Keratinocyte (primary cell): ENCODE measurements around the gene KCNMA1. TPM values are rescaled to one million over a fixed set of nuclear protein-coding genes. Genes with fewer than 3 reads are reported as not detected.

ENCODE experiments used
- DNase-seq: peaks from one replicate; pipeline ENCODE4 v3.0.0-alpha.2; 2011; ENCODE audit warnings: low read depth, missing footprints, low spot score
- FAIRE-seq: peaks from 2 replicates; lab custom pipeline; 2011; peaks lifted over from hg19 to GRCh38; lab: Jason Lieb, UNC
- H2AFZ ChIP-seq: 2 replicates; pipeline ENCODE4 v1.6.0; 2012; ENCODE audit warnings: low read length, control low read depth, inconsistent platforms; ENCODE audit not compliant: control insufficient read depth
- H3K27ac ChIP-seq: 2 replicates; pipeline ENCODE4 v1.5.1; 2011; ENCODE audit warnings: low read length; ENCODE audit not compliant: control insufficient read depth, insufficient read depth
- H3K27me3 ChIP-seq: 3 replicates; pipeline ENCODE4 v1.6.0; 2011; ENCODE audit warnings: low read length; ENCODE audit not compliant: control insufficient read depth, insufficient read depth; ENCODE audit errors: extremely low read depth
- H3K36me3 ChIP-seq, 2 experiments: 2 replicates in 1 of 2; 3 replicates in 1 of 2; pipeline ENCODE4 v1.5.1; 2011; ENCODE audit warnings: low read length in 2 of 2, mild to moderate bottlenecking in 1 of 2; ENCODE audit not compliant: control insufficient read depth in 2 of 2, insufficient read depth in 2 of 2; ENCODE audit errors: extremely low read depth in 1 of 2
- H3K4me1 ChIP-seq: 3 replicates; pipeline ENCODE4 v1.5.1; 2011; ENCODE audit warnings: low read length; ENCODE audit not compliant: control insufficient read depth, insufficient read depth; ENCODE audit errors: extremely low read depth
- H3K4me2 ChIP-seq: 3 replicates; pipeline ENCODE4 v1.6.0; 2011; ENCODE audit warnings: low read depth, low read length; ENCODE audit not compliant: control insufficient read depth, insufficient read depth; ENCODE audit errors: extremely low read depth
- H3K4me3 ChIP-seq, 3 experiments: fragments of 200-600 bp in 1 of 3; sonication (generic) in 1 of 3; 2 replicates in 2 of 3; 3 replicates in 1 of 3; pipeline ENCODE4 v1.5.1; 2011 to 2016; ENCODE audit warnings: low read length in 3 of 3, mild to moderate bottlenecking in 3 of 3, control low read depth in 2 of 3, inconsistent platforms in 1 of 3, low read depth in 1 of 3, mixed read lengths in 1 of 3, mixed run types in 1 of 3, moderate library complexity in 1 of 3; ENCODE audit not compliant: control insufficient read depth in 2 of 3, insufficient read depth in 2 of 3; ENCODE audit errors: extremely low read depth in 1 of 3
- H3K79me2 ChIP-seq: 2 replicates; pipeline ENCODE4 v1.6.0; 2012; ENCODE audit warnings: low read length; ENCODE audit not compliant: control insufficient read depth, insufficient read depth
- H3K9ac ChIP-seq: 3 replicates; pipeline ENCODE4 v1.6.0; 2011; ENCODE audit warnings: low read length; ENCODE audit not compliant: control insufficient read depth, insufficient read depth; ENCODE audit errors: extremely low read depth
- H3K9me1 ChIP-seq: 3 replicates; pipeline ENCODE4 v1.6.0; 2011; ENCODE audit warnings: low read length; ENCODE audit not compliant: control insufficient read depth, insufficient read depth; ENCODE audit errors: extremely low read depth
- H3K9me3 ChIP-seq: 2 replicates; pipeline ENCODE4 v1.5.1; 2012; ENCODE audit warnings: low read depth, low read length; ENCODE audit not compliant: control insufficient read depth
- H4K20me1 ChIP-seq: 3 replicates; pipeline ENCODE4 v1.6.0; 2011; ENCODE audit warnings: low read length; ENCODE audit not compliant: control insufficient read depth, insufficient read depth; ENCODE audit errors: extremely low read depth
- EZH2 ChIP-seq: IDR thresholded peaks from one replicate; pipeline ENCODE4 v1.6.1; 2012; ENCODE audit warnings: inconsistent platforms, mild to moderate bottlenecking, low read length, moderate library complexity
- dilution Hi-C: fragments of 300-500 bp; cut with MboI; formaldehyde crosslinking; loops from one replicate; pipeline ENCODE4 v1.7.0; 2020; ENCODE audit warnings: low sequenced_read_pairs; ENCODE audit not compliant: extremely low pct_ligation_motif_present
- polyA plus RNA-seq, 5 experiments: library from polyadenylated mRNA; depleted of rRNA in 3 of 5; stranded (reverse) in 3 of 5; stranded (forward) in 1 of 5; unstranded in 1 of 5; fragments of >200 nt; gene quantifications; 1 replicate in 1 of 5; 2 replicates in 3 of 5; 3 replicates in 1 of 5; pipeline versions ENCODE4 v1.2.1 to v1.2.3, GENCODE V29; 2011 to 2012; ENCODE audit warnings: missing spikeins in 2 of 5, low read depth in 1 of 5, low replicate concordance in 1 of 5
- TF ChIP-seq, protein P1 (sequence below), 3 experiments: IDR thresholded peaks in 1 of 3; conservative IDR thresholded peaks in 1 of 3; optimal IDR thresholded peaks in 1 of 3; 2 replicates in 2 of 3; 3 replicates in 1 of 3; pipeline versions ENCODE3 to v1.5.1; 2011; ENCODE audit warnings: low read length in 3 of 3, mild to moderate bottlenecking in 3 of 3, moderate library complexity in 2 of 3, control low read depth in 1 of 3, inconsistent platforms in 1 of 3; ENCODE audit not compliant: insufficient read depth in 2 of 3; ENCODE audit errors: extremely low read depth in 1 of 3

KCNMA1 gene
- polyA plus RNA-seq, 1 donor (not counting 4 experiments of a cell fraction or from before 2014, with no cell fraction given), result 6.3 TPM

DNA sequence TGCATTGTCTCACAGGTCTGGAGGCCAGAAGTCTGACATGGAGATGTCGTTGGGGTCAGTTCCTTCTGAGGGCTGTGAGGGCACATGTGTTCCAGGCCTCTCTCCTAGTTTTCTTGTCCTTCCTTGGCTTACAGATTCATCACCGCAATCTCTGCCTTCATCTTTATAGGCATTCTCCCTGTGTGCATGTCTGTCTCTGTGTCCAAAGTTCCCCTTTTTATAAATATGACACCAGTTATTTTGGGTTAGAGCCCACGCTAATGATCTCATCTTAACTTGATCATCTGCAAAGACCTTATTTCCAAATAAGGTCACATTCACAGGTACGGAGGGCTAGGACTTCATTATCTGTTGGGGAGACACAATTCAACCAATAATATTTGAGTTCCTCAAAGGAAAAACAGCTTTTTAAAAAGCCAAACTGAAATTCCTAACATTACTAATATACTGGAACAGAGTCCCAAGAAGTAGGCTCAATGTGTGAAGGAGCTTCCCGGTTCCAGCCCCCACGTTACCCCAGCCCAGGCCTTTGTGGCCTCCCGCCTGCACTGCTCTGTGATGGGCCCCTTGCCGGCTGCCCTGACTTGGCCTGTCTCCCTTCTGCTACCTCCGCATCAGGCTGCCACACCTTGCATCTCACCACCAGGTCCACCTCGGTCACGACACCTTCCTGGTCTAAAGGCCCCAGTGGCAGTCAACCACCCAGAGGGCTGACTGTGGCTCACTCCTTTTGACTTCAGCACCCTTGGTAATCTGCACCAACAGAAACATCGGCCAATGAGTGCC is 142.7 kb downstream of the KCNMA1 start:
- FAIRE-seq, result no peak
- dilution Hi-C loops, result no loop called here

GRCh38 chr10:77494327-77494726 is 143.3 kb downstream of the KCNMA1 start:
- no peaks in the 10 kb centered on the region for H3K9me1 ChIP-seq
- no peak overlapping the region for H3K27ac ChIP-seq
- no peaks in the 10 kb centered on the region for H3K79me2 ChIP-seq
- no peaks in the 10 kb centered on the region for H4K20me1 ChIP-seq
- no peak overlapping the region for H3K4me3 ChIP-seq
- dilution Hi-C loops, result no loop called here
- no peak overlapping the region for H2AFZ ChIP-seq
- FAIRE-seq (no peak), DNase-seq (no peak)
- H3K4me1 ChIP-seq, result peaks cover 9% of the 10 kb centered on the region
- no peaks in the 10 kb centered on the region for H3K36me3 ChIP-seq
- H3K27me3 ChIP-seq, result no peaks in the 10 kb centered on the region
- TF ChIP-seq, protein P1, sequence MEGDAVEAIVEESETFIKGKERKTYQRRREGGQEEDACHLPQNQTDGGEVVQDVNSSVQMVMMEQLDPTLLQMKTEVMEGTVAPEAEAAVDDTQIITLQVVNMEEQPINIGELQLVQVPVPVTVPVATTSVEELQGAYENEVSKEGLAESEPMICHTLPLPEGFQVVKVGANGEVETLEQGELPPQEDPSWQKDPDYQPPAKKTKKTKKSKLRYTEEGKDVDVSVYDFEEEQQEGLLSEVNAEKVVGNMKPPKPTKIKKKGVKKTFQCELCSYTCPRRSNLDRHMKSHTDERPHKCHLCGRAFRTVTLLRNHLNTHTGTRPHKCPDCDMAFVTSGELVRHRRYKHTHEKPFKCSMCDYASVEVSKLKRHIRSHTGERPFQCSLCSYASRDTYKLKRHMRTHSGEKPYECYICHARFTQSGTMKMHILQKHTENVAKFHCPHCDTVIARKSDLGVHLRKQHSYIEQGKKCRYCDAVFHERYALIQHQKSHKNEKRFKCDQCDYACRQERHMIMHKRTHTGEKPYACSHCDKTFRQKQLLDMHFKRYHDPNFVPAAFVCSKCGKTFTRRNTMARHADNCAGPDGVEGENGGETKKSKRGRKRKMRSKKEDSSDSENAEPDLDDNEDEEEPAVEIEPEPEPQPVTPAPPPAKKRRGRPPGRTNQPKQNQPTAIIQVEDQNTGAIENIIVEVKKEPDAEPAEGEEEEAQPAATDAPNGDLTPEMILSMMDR (optimal IDR thresholded peaks at IDR 0.05 in 1 of 3, IDR thresholded peaks at IDR 0.05 in 1 of 3, conservative IDR thresholded peaks at IDR 0.05 in 1 of 3; ENCODE audit: extremely low read depth in 1 of 3, insufficient read depth in 2 of 3, low read length in 3 of 3), result peak; percentile 9 to 45 (median 24)
- TF ChIP-seq EZH2, result no peak
- H3K9me3 ChIP-seq, result no peaks in the 10 kb centered on the region
- no peak overlapping the region for H3K4me2 ChIP-seq
- no peak overlapping the region for H3K9ac ChIP-seq

More for the DNA sequence above, 142.7 kb downstream of the KCNMA1 start:
- Histone ChIP-seq H3K9me3 (no peaks in the 10 kb centered on the region), H4K20me1 (no peaks in the 10 kb centered on the region), H3K27me3 (no peaks in the 10 kb centered on the region), H3K4me2 (no peak overlapping the region), H3K9ac (no peak overlapping the region), H3K27ac (no peak overlapping the region), H3K79me2 (no peaks in the 10 kb centered on the region), H3K36me3 (no peaks in the 10 kb centered on the region), H3K4me1 (peaks cover 9% of the 10 kb centered on the region), H2AFZ (no peak overlapping the region), H3K4me3 (no peak overlapping the region), H3K9me1 (no peaks in the 10 kb centered on the region)
- TF ChIP-seq, protein P1 (optimal IDR thresholded peaks at IDR 0.05 in 1 of 3, IDR thresholded peaks at IDR 0.05 in 1 of 3, conservative IDR thresholded peaks at IDR 0.05 in 1 of 3; ENCODE audit: extremely low read depth in 1 of 3, insufficient read depth in 2 of 3, low read length in 3 of 3), result no peak
- TF ChIP-seq EZH2, result no peak
- no peak for DNase-seq
